GM12873 (cell line): ENCODE measurements around the gene AFF3.

Experiments used
- CTCF ChIP-seq: IDR thresholded peaks from 2 replicates; pipeline ENCODE4 v1.5.1; 2012; ENCODE audit warnings: low read depth, mild to moderate bottlenecking, moderate library complexity, low read length, control low read depth; ENCODE audit not compliant: insufficient read depth; ENCODE audit errors: missing control alignments

The AFF3 gene

DNA sequence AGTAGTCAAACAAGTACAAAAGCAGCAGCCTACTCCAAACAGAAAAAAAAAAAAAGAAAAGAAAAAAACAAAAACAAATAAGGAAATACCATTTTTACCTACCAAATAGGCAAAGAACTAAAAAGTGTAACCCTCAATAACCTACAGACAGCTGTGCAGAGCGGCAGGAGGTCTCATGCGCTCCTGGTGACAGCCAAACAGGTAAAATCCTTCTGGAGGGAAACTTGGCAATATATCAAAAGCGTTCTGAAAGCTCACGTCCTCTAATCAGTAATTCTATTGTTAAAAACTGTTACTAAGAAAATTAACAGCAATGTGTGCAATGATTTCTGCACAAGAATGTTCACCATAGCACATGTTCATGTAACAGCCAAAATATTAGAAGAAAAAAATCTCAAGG is 105.6 kb downstream of the AFF3 start:
- no peak for TF ChIP-seq CTCF

DNA sequence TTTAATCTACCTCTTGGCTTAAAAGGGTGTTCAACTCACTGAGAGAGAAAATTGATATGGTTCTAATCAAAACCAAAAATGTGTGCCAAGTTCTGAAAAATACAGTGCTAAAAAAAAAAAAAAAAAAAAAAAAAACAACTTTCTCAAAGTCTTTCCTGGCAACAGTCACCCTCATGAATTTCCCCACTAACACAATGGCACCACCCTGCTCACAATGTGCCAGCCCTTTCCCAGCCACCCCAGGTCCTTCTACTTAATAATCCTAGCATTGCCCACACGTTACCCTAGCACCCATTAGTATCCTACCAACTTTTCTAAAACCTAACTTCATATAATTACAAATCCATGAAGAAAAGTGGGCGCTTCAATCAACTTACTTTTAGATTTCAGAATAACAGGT is 106.4 kb downstream of the AFF3 start:
- TF ChIP-seq CTCF = no peak

GRCh38 chr2:100034431-100034830 is 108.0 kb downstream of the AFF3 start:
- no peak for TF ChIP-seq CTCF

GRCh38 chr2:100033976-100034375 is 108.4 kb downstream of the AFF3 start:
- TF ChIP-seq CTCF = no peak

GRCh38 chr2:100031604-100032003 is 110.8 kb downstream of the AFF3 start:
- no peak for TF ChIP-seq CTCF

GRCh38 chr2:100029460-100029859 is 112.9 kb downstream of the AFF3 start:
- TF ChIP-seq CTCF = peak; percentile 11

DNA sequence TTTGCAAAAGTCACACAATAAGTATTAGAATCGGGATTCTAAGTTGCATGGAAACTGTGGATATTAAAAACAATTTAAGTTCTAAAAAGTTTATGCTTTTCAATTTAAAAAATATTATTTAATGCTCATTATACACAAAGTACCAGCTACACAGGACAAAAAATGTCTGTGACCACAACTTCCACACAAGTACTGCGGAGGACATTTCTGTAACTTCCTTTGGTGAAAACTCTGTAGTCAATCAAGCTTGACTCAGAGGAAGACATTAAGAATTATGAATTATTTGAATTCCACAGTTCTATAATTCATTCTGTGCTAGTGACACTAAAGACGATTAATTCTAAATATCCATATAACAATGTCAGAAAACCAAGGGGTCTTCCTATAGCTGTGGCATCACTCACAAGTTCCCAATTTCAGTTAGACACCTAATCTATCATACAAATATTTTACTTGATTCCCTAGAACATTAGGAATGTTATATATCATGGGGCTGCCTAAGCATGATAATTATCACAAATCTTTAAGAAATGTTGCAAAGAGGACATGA is 120.5 kb downstream of the AFF3 start:
- TF ChIP-seq CTCF = no peak
